Measurements from ENCODE around the gene MAGEB16.

The MAGEB16 gene

GRCh38 chrX:35798042-35798441 lies at the start of gene MAGEB16:
Gene MAGEB16, plus strand, starts transcription at chrX:35798342. Its CDS starts 3,855 bp downstream, at chrX:35802197.
- no peak for DNase-seq

- DNase-seq: no peak
Measured at GRCh38 chrX:35773958-35774564, 24.1 kb upstream of the MAGEB16 start.

- DNase-seq: no peak
Measured at GRCh38 chrX:35785075-35785474, 13.1 kb upstream of the MAGEB16 start.

- no peak for DNase-seq
Measured at GRCh38 chrX:35786271-35786670, 11.9 kb upstream of the MAGEB16 start.

- no peak for DNase-seq
Measured at GRCh38 chrX:35787867-35788266, 10.3 kb upstream of the MAGEB16 start.

GRCh38 chrX:35800474-35800873 lies 2.3 kb downstream of the MAGEB16 start:
- DNase-seq: no peak

- no peak for DNase-seq
Measured at GRCh38 chrX:35809781-35810180, 11.6 kb downstream of the MAGEB16 start.

- DNase-seq: no peak
Measured at GRCh38 chrX:35819241-35819640, 21.1 kb downstream of the MAGEB16 start.

GRCh38 chrX:35826503-35826902 lies 28.4 kb downstream of the MAGEB16 start:
- no peak for DNase-seq

- DNase-seq: no peak
Measured at GRCh38 chrX:35829501-35829900, 31.4 kb downstream of the MAGEB16 start.

GRCh38 chrX:35841872-35842271 lies 43.7 kb downstream of the MAGEB16 start:
- no peak for DNase-seq

- DNase-seq: no peak
Measured at GRCh38 chrX:35842674-35843073, 44.5 kb downstream of the MAGEB16 start.

GRCh38 chrX:35847736-35848135 lies 49.6 kb downstream of the MAGEB16 start:
- DNase-seq: no peak

All from NCI-H2029 (cell line).